ENCODE results near the gene ZNF791. TPM values are rescaled to one million over a fixed set of nuclear protein-coding genes. Genes with fewer than 3 reads are reported as not detected.

ZNF791 gene
- total RNA-seq, 1 experiment from 2014 or later: 15.2 TPM

GRCh38 chr19:12668932-12669269, 58.2 kb downstream of the ZNF791 start:
- no peaks in the 10 kb centered on the region for H3K27me3 Mint-ChIP-seq (ENCODE audit: insufficient read depth, unreplicated experiment)
- no peaks in the 10 kb centered on the region for H3K9me3 Mint-ChIP-seq (ENCODE audit: unreplicated experiment)
- ChIA-PET CTCF (no interaction called here), POLR2A (interaction anchor here (1.0 to 1.3 kb wide), 2 partner anchors 12 to 58 kb away, joined by 3 read pairs; no protein-coding TSS in a partner anchor)
- H3K4me1 Mint-ChIP-seq (ENCODE audit: low read depth, unreplicated experiment): peaks cover 8% of the 10 kb centered on the region
- BruUV-seq (replicated peaks): no TSS peak
- no peaks in the 10 kb centered on the region for H3K9me3 ChIP-seq
- H3K27ac Mint-ChIP-seq (ENCODE audit: unreplicated experiment): peak overlapping the region; percentile 94
- H3K36me3 Mint-ChIP-seq (ENCODE audit: insufficient read depth, unreplicated experiment): peaks cover 60% of the 10 kb centered on the region
- intact Hi-C loops (cut with micrococcal nuclease; ENCODE audit: unreplicated experiment): no loop called here
- H3K4me3 ChIP-seq (ENCODE audit: low read depth, low read length): peak overlapping the region; percentile 84
- H3K4me3 Mint-ChIP-seq (ENCODE audit: unreplicated experiment): peak overlapping the region; percentile 85
- DNase-seq: peak; percentile 54 to 71
- H3K4me1 ChIP-seq: peaks cover 12% of the 10 kb centered on the region
- no peaks in the 10 kb centered on the region for H3K27me3 ChIP-seq (replicated peaks; ENCODE audit: control insufficient read depth, insufficient read depth, low read length)
- peaks cover 3% of the 10 kb centered on the region for H3K36me3 ChIP-seq (ENCODE audit: control insufficient read depth, insufficient read depth, low read length)
- TF ChIP-seq, protein P1, sequence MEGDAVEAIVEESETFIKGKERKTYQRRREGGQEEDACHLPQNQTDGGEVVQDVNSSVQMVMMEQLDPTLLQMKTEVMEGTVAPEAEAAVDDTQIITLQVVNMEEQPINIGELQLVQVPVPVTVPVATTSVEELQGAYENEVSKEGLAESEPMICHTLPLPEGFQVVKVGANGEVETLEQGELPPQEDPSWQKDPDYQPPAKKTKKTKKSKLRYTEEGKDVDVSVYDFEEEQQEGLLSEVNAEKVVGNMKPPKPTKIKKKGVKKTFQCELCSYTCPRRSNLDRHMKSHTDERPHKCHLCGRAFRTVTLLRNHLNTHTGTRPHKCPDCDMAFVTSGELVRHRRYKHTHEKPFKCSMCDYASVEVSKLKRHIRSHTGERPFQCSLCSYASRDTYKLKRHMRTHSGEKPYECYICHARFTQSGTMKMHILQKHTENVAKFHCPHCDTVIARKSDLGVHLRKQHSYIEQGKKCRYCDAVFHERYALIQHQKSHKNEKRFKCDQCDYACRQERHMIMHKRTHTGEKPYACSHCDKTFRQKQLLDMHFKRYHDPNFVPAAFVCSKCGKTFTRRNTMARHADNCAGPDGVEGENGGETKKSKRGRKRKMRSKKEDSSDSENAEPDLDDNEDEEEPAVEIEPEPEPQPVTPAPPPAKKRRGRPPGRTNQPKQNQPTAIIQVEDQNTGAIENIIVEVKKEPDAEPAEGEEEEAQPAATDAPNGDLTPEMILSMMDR (IDR thresholded peaks at IDR 0.05; ENCODE audit: insufficient read depth in 1 of 2, low read depth in 1 of 2, low read length in 1 of 2, severe bottlenecking in 1 of 2, unreplicated experiment in 1 of 2): no peak

DNA sequence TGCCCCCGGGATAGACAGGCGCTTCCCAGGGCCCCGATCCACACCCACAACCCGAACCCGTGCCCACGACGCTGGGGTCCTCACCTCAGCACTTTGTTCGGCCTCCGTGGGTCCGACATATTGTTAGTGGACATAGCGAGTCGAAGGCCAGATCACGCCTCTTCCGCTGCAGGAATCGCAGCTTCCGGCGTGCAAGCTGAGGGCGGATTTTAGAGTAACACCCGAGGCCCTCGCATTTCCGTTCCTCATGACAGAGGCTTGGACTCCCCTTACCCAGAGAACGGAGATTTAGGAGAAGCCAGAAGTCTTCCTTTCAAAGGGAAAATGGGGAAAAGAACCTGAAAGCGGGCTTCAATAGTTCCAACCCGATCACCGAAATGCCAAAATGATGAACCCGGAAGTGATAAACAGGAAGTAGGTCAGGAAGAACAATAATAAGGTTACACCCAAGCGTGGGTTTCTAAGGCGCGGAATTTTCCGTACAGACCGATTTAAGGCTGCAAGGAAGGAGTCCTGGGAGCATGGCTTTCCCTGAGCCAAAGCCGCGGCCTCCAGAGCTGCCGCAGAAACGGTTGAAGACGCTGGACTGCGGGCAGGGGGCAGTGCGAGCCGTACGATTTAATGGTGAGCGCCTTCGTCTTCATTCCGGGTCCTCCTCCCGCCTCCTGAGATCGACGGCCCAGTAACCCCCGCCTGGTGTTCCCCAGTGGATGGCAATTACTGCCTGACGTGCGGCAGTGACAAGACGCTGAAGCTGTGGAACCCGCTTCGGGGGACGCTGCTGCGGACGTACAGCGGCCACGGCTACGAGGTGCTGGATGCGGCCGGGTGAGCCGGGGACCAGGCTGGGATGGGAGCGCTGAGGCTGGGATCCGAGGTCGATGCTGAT, 58.8 kb downstream of the ZNF791 start:
- no peaks in the 10 kb centered on the region for H3K27me3 Mint-ChIP-seq (ENCODE audit: insufficient read depth, unreplicated experiment)
- ChIA-PET POLR2A (interaction anchor here (0.6 to 1.3 kb wide), 3 partner anchors 11 to 1072 kb away, joined by 3 read pairs; no protein-coding TSS in a partner anchor), CTCF (interaction anchor here (0.6 kb wide), 2 partner anchors 58 to 152 kb away, joined by 3 to 5 read pairs; no protein-coding TSS in a partner anchor)
- Histone ChIP-seq H3K27me3 (replicated peaks; ENCODE audit: control insufficient read depth, insufficient read depth, low read length) (no peaks in the 10 kb centered on the region), H3K36me3 (ENCODE audit: control insufficient read depth, insufficient read depth, low read length) (peaks cover 5% of the 10 kb centered on the region), H3K9me3 (no peaks in the 10 kb centered on the region), H3K4me3 (ENCODE audit: low read depth, low read length) (peak overlapping the region; percentile 84), H3K4me1 (peaks cover 12% of the 10 kb centered on the region)
- intact Hi-C loops (cut with micrococcal nuclease; ENCODE audit: unreplicated experiment): no loop called here
- H3K9me3 Mint-ChIP-seq (ENCODE audit: unreplicated experiment): no peaks in the 10 kb centered on the region
- peaks cover 8% of the 10 kb centered on the region for H3K4me1 Mint-ChIP-seq (ENCODE audit: low read depth, unreplicated experiment)
- peak overlapping the region; percentile 94 for H3K27ac Mint-ChIP-seq (ENCODE audit: unreplicated experiment)
- TF ChIP-seq, protein P1 (IDR thresholded peaks at IDR 0.05; ENCODE audit: insufficient read depth in 1 of 2, low read depth in 1 of 2, low read length in 1 of 2, severe bottlenecking in 1 of 2, unreplicated experiment in 1 of 2): no peak
- H3K4me3 Mint-ChIP-seq (ENCODE audit: unreplicated experiment): peak overlapping the region; percentile 85
- peak; percentile 75 to 77 for DNase-seq
- TSS peak; percentile 56 for BruUV-seq (replicated peaks)
- peaks cover 61% of the 10 kb centered on the region for H3K36me3 Mint-ChIP-seq (ENCODE audit: insufficient read depth, unreplicated experiment)

- H3K36me3 Mint-ChIP-seq (ENCODE audit: insufficient read depth, unreplicated experiment): peaks cover 67% of the 10 kb centered on the region
- intact Hi-C loops (cut with micrococcal nuclease; ENCODE audit: unreplicated experiment): no loop called here
- H3K4me1 Mint-ChIP-seq (ENCODE audit: low read depth, unreplicated experiment): peaks cover 8% of the 10 kb centered on the region
- H3K9me3 Mint-ChIP-seq (ENCODE audit: unreplicated experiment): no peaks in the 10 kb centered on the region
- peak overlapping the region; percentile 94 for H3K27ac Mint-ChIP-seq (ENCODE audit: unreplicated experiment)
- peak overlapping the region; percentile 85 for H3K4me3 Mint-ChIP-seq (ENCODE audit: unreplicated experiment)
- Histone ChIP-seq H3K36me3 (ENCODE audit: control insufficient read depth, insufficient read depth, low read length) (peaks cover 5% of the 10 kb centered on the region), H3K9me3 (no peaks in the 10 kb centered on the region), H3K4me3 (ENCODE audit: low read depth, low read length) (peak overlapping the region; percentile 84), H3K4me1 (peaks cover 12% of the 10 kb centered on the region), H3K27me3 (replicated peaks; ENCODE audit: control insufficient read depth, insufficient read depth, low read length) (no peaks in the 10 kb centered on the region)
- POLR2A ChIA-PET: no interaction called here
- CTCF ChIA-PET: no interaction called here
- H3K27me3 Mint-ChIP-seq (ENCODE audit: insufficient read depth, unreplicated experiment): no peaks in the 10 kb centered on the region
- BruUV-seq (replicated peaks): no TSS peak
- no peak for DNase-seq
- TF ChIP-seq, protein P1 (IDR thresholded peaks at IDR 0.05; ENCODE audit: insufficient read depth in 1 of 2, low read depth in 1 of 2, low read length in 1 of 2, severe bottlenecking in 1 of 2, unreplicated experiment in 1 of 2): no peak
Measured at GRCh38 chr19:12670159-12670928, 59.6 kb downstream of the ZNF791 start.
